Activated CD4-positive, alpha-beta T cell treated with anti-CD3 and anti-CD28 coated beads, Interleukin-2, amount 50 U/mL, for 1 hour (primary cell): ENCODE results near the gene SAMD14.
"Not testable (repeated sequence)": the region's sequence is repeated elsewhere in the genome, so short reads cannot be mapped to it uniquely, and the experiment has no call there.

Experiments used
- DNase-seq: peaks from one replicate; pipeline ENCODE4 v3.0.0-alpha.2; 2020

Gene SAMD14

DNA sequence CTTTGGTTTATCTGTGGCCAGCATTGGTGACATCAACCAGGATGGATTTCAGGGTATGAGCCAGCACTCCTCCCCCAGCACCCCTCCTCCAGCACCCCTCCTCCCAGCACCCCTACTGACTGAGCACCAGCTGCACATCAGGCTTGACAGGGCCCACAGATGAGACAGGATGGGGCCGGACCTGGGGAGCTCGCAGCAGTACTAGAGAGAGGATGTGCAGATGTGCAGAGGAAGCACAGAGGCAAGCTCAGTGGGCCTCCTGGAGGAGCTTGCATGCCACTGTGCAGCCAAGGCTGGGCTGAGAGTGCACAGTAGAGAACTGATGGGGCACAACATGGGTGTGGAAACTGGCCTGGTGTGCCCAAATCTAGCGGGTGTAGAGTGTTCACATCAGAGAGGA, 57.8 kb downstream of the SAMD14 start:
- no peak for DNase-seq

DNA sequence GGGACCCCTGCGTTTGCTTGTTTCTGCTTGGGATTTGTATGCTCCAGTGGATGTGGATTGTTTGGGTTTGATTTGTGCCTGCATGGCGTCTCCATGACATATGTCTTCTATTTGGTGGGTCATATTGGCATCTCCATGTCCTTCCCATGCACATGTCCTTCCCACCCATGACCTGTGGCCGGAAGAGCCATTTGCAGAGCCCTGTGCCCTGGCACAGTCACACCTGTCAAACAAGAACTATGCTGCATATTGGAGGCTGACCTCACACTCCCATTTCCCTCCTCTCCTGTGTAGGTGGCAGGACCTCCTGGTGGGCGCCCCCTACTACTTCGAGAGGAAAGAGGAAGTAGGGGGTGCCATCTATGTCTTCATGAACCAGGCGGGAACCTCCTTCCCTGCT, 58.3 kb downstream of the SAMD14 start:
- no peak for DNase-seq

DNA sequence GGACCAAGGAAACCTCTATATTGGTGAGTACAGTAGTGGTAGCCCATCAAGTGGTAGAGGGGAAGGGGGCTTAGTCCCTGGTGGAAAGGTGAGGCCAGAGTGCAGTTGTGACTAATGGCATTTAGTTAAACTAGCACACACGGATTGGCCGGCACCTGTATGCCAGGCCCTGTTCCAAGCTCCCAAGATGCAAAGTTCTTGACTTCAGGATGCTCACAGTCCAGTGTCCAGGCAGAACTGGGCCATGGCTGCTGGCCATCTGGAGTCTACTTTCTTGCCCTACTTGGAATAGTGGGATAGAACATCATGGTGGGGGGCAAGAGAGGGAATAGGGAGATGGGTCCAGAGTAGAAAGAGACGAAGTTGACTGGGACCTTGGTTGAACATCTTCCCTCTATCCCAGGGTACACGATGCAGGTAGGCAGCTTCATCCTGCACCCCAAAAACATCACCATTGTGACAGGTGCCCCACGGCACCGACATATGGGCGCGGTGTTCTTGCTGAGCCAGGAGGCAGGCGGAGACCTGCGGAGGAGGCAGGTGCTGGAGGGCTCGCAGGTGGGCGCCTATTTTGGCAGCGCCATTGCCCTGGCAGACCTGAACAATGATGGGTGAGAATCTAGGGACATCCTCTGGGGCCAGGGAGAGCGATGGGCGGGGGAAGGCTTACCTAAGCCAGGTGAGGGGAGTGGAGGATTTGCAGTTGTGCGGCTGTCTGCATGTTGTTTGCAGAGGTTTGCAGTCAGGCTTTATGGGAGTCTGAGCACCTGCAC, 58.9 kb downstream of the SAMD14 start:
- no peak for DNase-seq

DNA sequence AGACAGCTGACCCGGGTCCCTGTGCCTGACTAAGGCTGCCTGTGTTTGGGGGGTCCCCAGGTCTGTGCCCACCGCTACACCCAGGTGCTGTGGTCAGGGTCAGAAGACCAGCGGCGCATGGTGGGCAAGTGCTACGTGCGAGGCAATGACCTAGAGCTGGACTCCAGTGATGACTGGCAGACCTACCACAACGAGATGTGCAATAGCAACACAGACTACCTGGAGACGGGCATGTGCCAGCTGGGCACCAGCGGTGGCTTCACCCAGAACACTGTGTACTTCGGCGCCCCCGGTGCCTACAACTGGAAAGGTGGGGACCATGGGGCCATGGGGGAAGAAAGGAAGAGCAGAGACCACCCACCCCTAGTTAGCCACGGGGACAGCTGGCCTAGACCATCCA, 62.0 kb downstream of the SAMD14 start:
- DNase-seq: no peak

GRCh38 chr17:50066995-50067394, 63.0 kb downstream of the SAMD14 start:
- no peak for DNase-seq

DNA sequence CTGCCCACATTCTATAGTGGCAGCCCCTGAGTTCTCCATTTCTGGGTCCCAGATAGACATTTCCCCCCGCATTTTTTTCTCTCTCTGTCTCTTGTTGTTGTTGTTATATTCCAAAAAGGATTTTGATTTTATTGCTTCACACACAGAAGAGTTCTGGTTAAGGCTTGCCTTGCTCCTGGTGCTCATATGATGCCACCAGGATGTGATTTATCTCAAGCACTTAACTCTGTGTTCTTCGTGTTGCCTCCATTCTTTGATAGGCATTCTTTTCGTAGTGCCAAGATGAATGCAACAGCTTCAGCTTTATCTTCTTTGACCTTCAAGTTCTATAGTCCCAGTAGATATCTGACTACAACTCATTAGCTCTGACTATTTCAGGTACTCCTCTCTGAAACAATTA, 64.9 kb downstream of the SAMD14 start:
- no peak for DNase-seq

DNA sequence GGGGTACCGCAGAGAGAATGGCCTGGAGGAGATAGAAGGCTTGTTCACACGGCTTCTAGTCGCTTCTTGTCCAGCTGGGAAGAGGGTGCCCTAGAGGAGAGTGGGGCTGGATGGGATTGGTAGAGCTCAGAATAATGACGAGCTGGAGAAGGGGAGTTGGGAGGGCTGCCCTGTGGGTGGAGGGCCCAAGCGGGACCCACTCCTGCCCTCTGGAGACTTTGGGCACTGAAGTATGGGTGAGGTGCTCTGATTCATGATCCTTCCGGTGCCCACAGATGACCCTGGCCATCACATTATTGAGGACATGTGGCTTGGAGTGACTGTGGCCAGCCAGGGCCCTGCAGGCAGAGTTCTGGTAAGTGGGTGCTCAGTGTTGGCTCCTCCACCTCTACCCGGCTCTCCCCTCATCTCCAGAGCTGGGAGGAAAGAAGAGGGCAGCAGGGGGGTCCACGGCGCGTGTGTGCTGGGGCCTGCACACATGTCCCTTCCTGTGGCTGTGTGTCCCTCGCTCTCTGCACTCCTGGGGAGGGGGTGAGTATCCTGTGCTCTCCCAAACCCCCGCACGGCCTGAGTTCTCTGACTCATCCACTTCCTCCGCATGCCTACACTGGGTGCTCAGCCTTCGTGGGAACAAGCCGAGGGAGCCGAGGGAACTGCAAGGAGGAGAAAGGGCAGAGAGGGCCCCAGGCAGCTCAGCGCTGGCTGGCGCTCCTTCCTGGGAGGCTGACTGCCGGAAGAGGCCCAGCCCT, 65.5 kb downstream of the SAMD14 start:
- no peak for DNase-seq

DNA sequence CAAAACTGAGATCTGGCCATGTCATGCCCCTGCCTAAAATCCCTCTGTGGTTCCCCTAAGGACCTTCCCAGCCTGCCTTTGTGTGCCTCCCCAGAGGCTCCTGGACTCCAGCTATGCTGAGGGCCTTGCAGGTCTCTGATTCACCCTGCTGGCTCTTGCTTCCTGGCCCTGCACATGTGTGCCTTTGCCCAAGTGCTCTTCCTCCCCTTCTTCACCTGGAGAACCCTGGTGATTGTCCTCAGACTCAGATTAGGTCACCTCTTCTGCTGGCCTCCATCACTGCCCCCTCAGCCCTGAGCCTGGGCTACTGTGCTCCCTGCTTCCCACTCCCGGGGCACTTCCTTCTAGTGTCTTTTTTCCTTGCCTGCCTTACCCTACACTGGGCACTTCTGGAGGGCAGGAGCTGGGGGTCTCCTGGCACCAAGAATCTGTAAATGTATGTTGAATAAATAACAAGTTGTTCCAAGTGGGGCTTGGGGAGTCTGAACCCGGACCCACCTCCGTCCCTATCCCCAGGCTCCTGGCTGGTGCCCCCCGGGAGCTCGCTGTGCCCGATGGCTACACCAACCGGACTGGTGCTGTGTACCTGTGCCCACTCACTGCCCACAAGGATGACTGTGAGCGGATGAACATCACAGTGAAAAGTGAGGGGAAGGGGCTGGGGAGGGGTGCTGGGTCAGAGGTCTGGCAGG, 66.3 kb downstream of the SAMD14 start:
- DNase-seq: no peak

- DNase-seq: no peak
These were observed 67.4 kb downstream of the SAMD14 start for GRCh38 chr17:50062293-50063243.

- not testable (repeated sequence) for DNase-seq
These were observed 68.3 kb downstream of the SAMD14 start for GRCh38 chr17:50061713-50062045.

GRCh38 chr17:50060951-50061712, 68.8 kb downstream of the SAMD14 start:
- no peak for DNase-seq
